Pancreas (tissue), 10 donors: Measurements from ENCODE around the gene OR8H3. TPM values are rescaled to one million over a fixed set of nuclear protein-coding genes. Genes with fewer than 3 reads are reported as not detected.
A peak's percentile ranks its signal among the peaks of the same experiment; 100 is the strongest.
"Not testable (repeated sequence)": the region's sequence is repeated elsewhere in the genome, so short reads cannot be mapped to it uniquely, and the experiment has no call there.

Experiments used
- ATAC-seq, 4 donors: fragments of 200-7000 bp; cut with Tn5 transposase; one replicate each; pipeline versions ENCODE4 v1.8.0 to v1.9.1; 2020; ENCODE audit warnings: mild to moderate bottlenecking in 4 of 4, moderate library complexity in 4 of 4
- DNase-seq, 6 donors: peaks; one replicate each; pipeline ENCODE4 v3.0.0-alpha.2; 2020
- FAIRE-seq: peaks from 2 replicates; lab custom pipeline; 2012; peaks lifted over from hg19 to GRCh38; lab: Jason Lieb, UNC
- H3K27ac ChIP-seq, 4 donors: fragments of 200-600 bp; sonication (generic); 1 replicate in 3 of 4; 2 replicates in 1 of 4; pipeline versions ENCODE4 v1.5.0 to v1.8.0; 2020
- H3K27me3 ChIP-seq, 4 donors: fragments of 200-600 bp; one replicate each; pipeline ENCODE4 v1.8.0; 2021
- H3K36me3 ChIP-seq, 3 donors: fragments of 200-600 bp; sonication (generic) in 1 of 3; one replicate each; pipeline versions ENCODE4 v1.5.0 to v1.8.0; 2020 to 2021
- H3K4me1 ChIP-seq, 3 donors: fragments of 200-600 bp; one replicate each; pipeline ENCODE4 v1.8.0; 2021
- H3K4me3 ChIP-seq, 4 donors: fragments of 200-600 bp; sonication (generic) in 2 of 4; one replicate each; pipeline versions ENCODE4 v1.5.0 to v1.8.0; 2020 to 2021
- H3K9me3 ChIP-seq, 4 donors: fragments of 200-600 bp; one replicate each; pipeline ENCODE4 v1.8.0; 2021
- CTCF ChIP-seq, 4 donors: fragments of 200-600 bp; sonication (generic) in 3 of 4; IDR thresholded peaks; one replicate each; pipeline versions ENCODE4 v1.5.0 to v1.8.0; 2021; ENCODE audit warnings: antibody characterized with exemption in 4 of 4
- WGBS, 2 donors: extraction: QIAGEN DNeasy Blood & Tissue Kit; methylation state at CpG; one replicate each; pipeline ENCODE4 v1.1.7; 2013; 5-methylcytosine and 5-hydroxymethylcytosine counted together
- intact Hi-C, 3 donors: fragments of 100-400 bp; cut with DNase I; formaldehyde crosslinking; loops; one replicate each; pipeline versions ENCODE4 v1.11.1 to v1.14.2; 2022
- polyA plus RNA-seq, 2 donors: library from polyadenylated mRNA; stranded (reverse); fragments of 200-250 nt; gene quantifications; one replicate each; pipeline ENCODE4 v1.2.3, GENCODE V29; 2013
- total RNA-seq, 6 donors: library from RNA; stranded (reverse); fragmentation: NEBNext Ultra II Directional in 4 of 6; extraction: Animal tissue kit (Norgen Biotek cat#: 25700) in 4 of 6; gene quantifications; one replicate each; pipeline versions ENCODE4 v1.2.1 to v1.2.4, GENCODE V29; 2021 to 2023
- donor health status: healthy with polysubstance abuse.
- donor health status: DM: no; HTN: no; CAD: no; lungs with moderate emphysema.
- donor health status: DM: no; HTN: no; CAD: no.
- donor health status: control.
- donor health status: control.
- donor health status: Bipolar disorder and iron deficiency.
- donor health status: DM: yes; HTN: yes; CAD: no.
- donor health status: DM: no; HTN: no; CAD: no.
- donor health status: DM: no; HTN: no; CAD: no.
- donor health status: DM: yes; HTN: yes; CAD: no.

OR8H3 gene, protein sequence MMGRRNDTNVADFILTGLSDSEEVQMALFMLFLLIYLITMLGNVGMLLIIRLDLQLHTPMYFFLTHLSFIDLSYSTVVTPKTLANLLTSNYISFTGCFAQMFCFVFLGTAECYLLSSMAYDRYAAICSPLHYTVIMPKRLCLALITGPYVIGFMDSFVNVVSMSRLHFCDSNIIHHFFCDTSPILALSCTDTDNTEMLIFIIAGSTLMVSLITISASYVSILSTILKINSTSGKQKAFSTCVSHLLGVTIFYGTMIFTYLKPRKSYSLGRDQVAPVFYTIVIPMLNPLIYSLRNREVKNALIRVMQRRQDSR
- not detected for total RNA-seq
- not detected for polyA plus RNA-seq

- Histone ChIP-seq H3K9me3 (no peaks in the 10 kb centered on the region), H3K4me3 (no peak within 1 kb of the TSS), H3K4me1 (no peaks in the 10 kb centered on the region), H3K27ac (no peak within 1 kb of the TSS), H3K36me3 (no peaks in the 10 kb centered on the region), H3K27me3 (no peaks in the 10 kb centered on the region)
- no peak for DNase-seq
- no peak for ATAC-seq
- intact Hi-C loops: no loop called here
- no peak for FAIRE-seq
- WGBS, 2 donors: 59 to 78% methylated on average over 6 of the region's 6 CpGs
- no peak for TF ChIP-seq CTCF (IDR thresholded peaks at IDR 0.05)
Measured at GRCh38 chr11:56122073-56122472, at the start of gene OR8H3. OR8H3 (plus strand) TSS chr11:56122373; CDS start chr11:56122373, 0 bp downstream.

DNA sequence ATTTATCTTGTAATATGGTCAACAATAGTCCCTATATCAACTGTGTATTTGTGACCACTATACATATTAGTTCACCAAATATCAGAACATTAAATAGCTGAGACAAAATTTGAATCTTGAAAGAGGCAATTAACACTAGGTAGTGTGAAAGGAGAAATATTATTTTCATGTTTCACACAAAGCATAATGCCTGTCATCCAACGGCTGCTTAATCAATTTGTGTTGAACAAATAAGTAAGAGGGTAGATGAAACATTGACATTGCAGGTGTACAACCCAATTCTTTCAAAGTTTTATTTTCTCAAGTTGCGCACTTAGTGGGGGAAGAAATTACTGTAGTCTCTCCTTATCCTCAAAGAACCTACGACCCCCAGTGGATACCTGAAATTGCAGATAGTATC lies 32.5 kb upstream of the OR8H3 start:
- no peaks in the 10 kb centered on the region for H3K27me3 ChIP-seq
- intact Hi-C loops: no loop called here
- ATAC-seq: no peak
- no peak for TF ChIP-seq CTCF (IDR thresholded peaks at IDR 0.05)
- no peak overlapping the region for H3K4me3 ChIP-seq
- H3K9me3 ChIP-seq: no peaks in the 10 kb centered on the region
- H3K4me1 ChIP-seq: no peaks in the 10 kb centered on the region
- FAIRE-seq: no peak
- no peak for DNase-seq
- 38 to 54% methylated on average over 3 of the region's 3 CpGs for WGBS, 2 donors
- no peak overlapping the region for H3K27ac ChIP-seq
- no peaks in the 10 kb centered on the region for H3K36me3 ChIP-seq

GRCh38 chr11:56093008-56093407 lies 29.2 kb upstream of the OR8H3 start, which contains the start of gene OR8I2:
OR8I2 (plus strand) TSS chr11:56093308; CDS start chr11:56093308, 0 bp downstream.
- Histone ChIP-seq H3K27me3 (no peaks in the 10 kb centered on the region), H3K9me3 (no peaks in the 10 kb centered on the region), H3K4me3 (no peak within 1 kb of the TSS), H3K4me1 (no peaks in the 10 kb centered on the region), H3K36me3 (no peaks in the 10 kb centered on the region), H3K27ac (no peak within 1 kb of the TSS)
- WGBS, 2 donors: 68 to 70% methylated on average over 3 of the region's 3 CpGs
- intact Hi-C loops: no loop called here
- no peak for TF ChIP-seq CTCF (IDR thresholded peaks at IDR 0.05)
- DNase-seq (no peak), ATAC-seq (no peak), FAIRE-seq (no peak)

DNA sequence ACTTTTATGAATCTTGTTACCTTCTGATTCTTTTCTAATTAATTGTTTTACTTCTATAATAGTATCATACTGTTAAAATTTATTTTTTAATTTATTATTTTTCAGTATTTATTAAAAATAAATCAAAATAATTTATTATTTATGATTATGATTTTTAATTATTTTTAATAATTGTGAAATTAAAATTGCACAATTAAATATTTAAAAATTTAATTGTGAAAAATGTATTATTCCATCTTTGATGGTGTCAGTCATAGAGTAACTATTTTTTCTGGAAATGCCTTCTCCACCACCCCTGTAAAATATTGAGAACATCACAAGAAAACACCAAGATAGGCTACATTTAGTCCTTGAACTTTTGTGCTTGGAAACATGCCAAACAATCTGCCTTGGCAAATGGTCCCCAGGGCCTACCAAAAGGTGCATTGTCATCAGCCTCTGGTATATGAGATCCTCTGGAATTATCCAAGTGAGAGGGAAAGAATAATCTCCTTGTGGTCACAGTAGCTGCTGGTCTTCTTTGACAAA lies 18.9 kb upstream of the OR8H3 start, which contains the start of gene OR8H2:
Gene OR8H2, plus strand, starts transcription at position 478 of the 528 bp plus-strand sequence. CDS start 1,356 bp downstream, outside the sequence.
- TF ChIP-seq CTCF (IDR thresholded peaks at IDR 0.05): no peak
- no peaks in the 10 kb centered on the region for H3K36me3 ChIP-seq
- ATAC-seq (no peak), FAIRE-seq (peak; percentile 91), DNase-seq (no peak)
- no peaks in the 10 kb centered on the region for H3K9me3 ChIP-seq
- H3K4me3 ChIP-seq: no peak within 1 kb of the TSS
- H3K27ac ChIP-seq: no peak within 1 kb of the TSS
- intact Hi-C loops: no loop called here
- H3K27me3 ChIP-seq: no peaks in the 10 kb centered on the region
- H3K4me1 ChIP-seq: no peaks in the 10 kb centered on the region

DNA sequence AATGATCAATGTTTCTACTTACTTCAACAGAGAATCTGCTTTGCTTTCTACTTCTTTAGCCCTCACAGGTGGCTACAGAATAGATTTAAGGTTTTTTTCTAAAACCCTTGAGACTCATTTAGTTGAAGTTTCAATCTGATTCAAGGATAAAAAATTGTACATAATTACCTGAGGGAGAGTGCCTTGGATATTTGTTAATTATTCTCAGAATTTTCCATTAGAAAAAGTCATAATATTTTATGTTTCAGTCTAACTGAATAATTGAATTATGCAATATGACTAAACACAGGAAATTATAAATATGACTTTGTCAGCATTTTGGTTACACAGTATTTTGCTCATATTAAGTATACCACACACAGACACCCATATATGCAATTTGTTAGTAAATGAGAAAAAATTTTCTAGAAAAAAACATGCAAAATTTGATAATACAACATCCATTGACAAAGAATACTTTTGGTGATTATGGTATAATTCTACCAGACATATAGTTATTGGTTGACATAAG lies 18.0 kb downstream of the OR8H3 start, which contains the start of gene OR8J3:
Gene OR8J3, minus strand, starts transcription at position 51 of the 511 bp plus-strand sequence. CDS start 2,483 bp downstream, outside the sequence.
- H3K27ac ChIP-seq: no peak within 1 kb of the TSS
- no peak for FAIRE-seq
- no peaks in the 10 kb centered on the region for H3K36me3 ChIP-seq
- H3K27me3 ChIP-seq: no peaks in the 10 kb centered on the region
- DNase-seq: no peak
- TF ChIP-seq CTCF (IDR thresholded peaks at IDR 0.05): no peak
- intact Hi-C loops: no loop called here
- no peaks in the 10 kb centered on the region for H3K4me1 ChIP-seq
- no peaks in the 10 kb centered on the region for H3K9me3 ChIP-seq
- no peak within 1 kb of the TSS for H3K4me3 ChIP-seq
- ATAC-seq: no peak

GRCh38 chr11:56143681-56144080 lies 21.5 kb downstream of the OR8H3 start:
- peak in 1 of 6 donors; percentile 40 for DNase-seq
- FAIRE-seq, ATAC-seq: not testable (repeated sequence)

More at GRCh38 chr11:56143681-56144080, 21.5 kb downstream of the OR8H3 start:
- H3K27ac ChIP-seq, H3K36me3 ChIP-seq, intact Hi-C loops, H3K4me1 ChIP-seq, H3K27me3 ChIP-seq, H3K4me3 ChIP-seq, H3K9me3 ChIP-seq: not testable (repeated sequence)
- 89 to 90% methylated on average over 22 to 28 of the region's 30 CpGs for WGBS, 2 donors
